Esophagus muscularis mucosa (tissue), 4 donors: Measurements from ENCODE around the gene CRYM.
"Not testable (repeated sequence)": the region's sequence is repeated elsewhere in the genome, so short reads cannot be mapped to it uniquely, and the experiment has no call there.

Source experiments
- EP300 ChIP-seq: sonication (generic); formaldehyde crosslinking; IDR thresholded peaks from one replicate; pipeline ENCODE4 v1.6.1; 2017; ENCODE audit warnings: antibody characterized with exemption
- POLR2AphosphoS5 ChIP-seq, 2 donors: sonication (generic); formaldehyde crosslinking; IDR thresholded peaks; one replicate each; pipeline ENCODE4 v1.6.1; 2017; ENCODE audit warnings: antibody characterized with exemption in 2 of 2
- TF ChIP-seq, protein P1 (sequence below), 3 experiments: fragments of 200-600 bp in 2 of 3; fragments of 450-650 bp in 1 of 3; sonication (generic) in 2 of 3; IDR thresholded peaks; one replicate each; pipeline ENCODE4 v1.5.1; 2017 to 2019; ENCODE audit warnings: antibody characterized with exemption in 3 of 3, mild to moderate bottlenecking in 2 of 3, moderate library complexity in 1 of 3

DNA sequence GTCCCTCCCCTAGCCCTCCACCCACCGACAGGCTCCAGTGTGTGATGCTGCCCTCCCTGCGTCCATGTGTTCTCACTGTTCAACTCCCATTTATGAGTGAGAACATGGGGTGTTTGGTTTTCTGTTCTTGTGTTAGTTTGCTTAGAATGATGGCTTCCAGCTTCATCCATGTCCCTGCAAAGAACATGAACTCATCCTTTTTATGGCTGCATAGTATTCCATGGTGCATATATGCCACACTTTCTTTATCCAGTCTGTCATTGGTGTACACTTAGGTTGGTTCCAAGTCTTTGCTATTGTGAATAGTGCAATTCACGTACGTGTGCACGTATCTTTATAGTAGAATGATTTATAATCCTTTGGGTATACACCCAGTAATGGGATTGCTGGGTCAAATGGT, 28.6 kb upstream of the CRYM start:
- TF ChIP-seq, protein P1, sequence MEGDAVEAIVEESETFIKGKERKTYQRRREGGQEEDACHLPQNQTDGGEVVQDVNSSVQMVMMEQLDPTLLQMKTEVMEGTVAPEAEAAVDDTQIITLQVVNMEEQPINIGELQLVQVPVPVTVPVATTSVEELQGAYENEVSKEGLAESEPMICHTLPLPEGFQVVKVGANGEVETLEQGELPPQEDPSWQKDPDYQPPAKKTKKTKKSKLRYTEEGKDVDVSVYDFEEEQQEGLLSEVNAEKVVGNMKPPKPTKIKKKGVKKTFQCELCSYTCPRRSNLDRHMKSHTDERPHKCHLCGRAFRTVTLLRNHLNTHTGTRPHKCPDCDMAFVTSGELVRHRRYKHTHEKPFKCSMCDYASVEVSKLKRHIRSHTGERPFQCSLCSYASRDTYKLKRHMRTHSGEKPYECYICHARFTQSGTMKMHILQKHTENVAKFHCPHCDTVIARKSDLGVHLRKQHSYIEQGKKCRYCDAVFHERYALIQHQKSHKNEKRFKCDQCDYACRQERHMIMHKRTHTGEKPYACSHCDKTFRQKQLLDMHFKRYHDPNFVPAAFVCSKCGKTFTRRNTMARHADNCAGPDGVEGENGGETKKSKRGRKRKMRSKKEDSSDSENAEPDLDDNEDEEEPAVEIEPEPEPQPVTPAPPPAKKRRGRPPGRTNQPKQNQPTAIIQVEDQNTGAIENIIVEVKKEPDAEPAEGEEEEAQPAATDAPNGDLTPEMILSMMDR (IDR thresholded peaks at IDR 0.05) = not testable (repeated sequence)
- TF ChIP-seq POLR2AphosphoS5 (IDR thresholded peaks at IDR 0.05); EP300: not testable (repeated sequence)
